SK-N-SH (cell line): ENCODE measurements around the gene SND1. TPM values are rescaled to one million over a fixed set of nuclear protein-coding genes. Genes with fewer than 3 reads are reported as not detected.

ENCODE experiments used
- CTCF ChIA-PET: fragments of 300-600, 350-600 bp; formaldehyde crosslinking; extraction: SDS; loops from one replicate; lab custom pipeline; 2021; lab: Yijun Ruan, JAX
- POLR2A ChIA-PET: fragments of 350-600 bp; sonication (Branson Sonifier 250); formaldehyde crosslinking; extraction: SDS; loops from one replicate; lab custom pipeline; 2020; ENCODE audit warnings: antibody characterized with exemption, inconsistent platforms; lab: Yijun Ruan, JAX
- DNase-seq: peaks from one replicate; pipeline ENCODE4 v3.0.0; 2012
- H2AFZ ChIP-seq: fragments of 200-600 bp; sonication (generic); 2 replicates; pipeline ENCODE4 v1.8.1; 2016; ENCODE audit warnings: antibody characterized with exemption, mild to moderate bottlenecking, low read depth
- H3F3A ChIP-seq: fragments of 200-600 bp; sonication (generic); replicated peaks from 2 replicates; pipeline ENCODE3; 2016; ENCODE audit warnings: antibody characterized with exemption, mild to moderate bottlenecking; ENCODE audit not compliant: insufficient read depth
- H3K27ac ChIP-seq, 2 experiments: fragments of 200-500 bp in 1 of 2; fragments of 200-600 bp in 1 of 2; sonication (Bioruptor generic) in 1 of 2; sonication (generic), shearing (Covaris generic) in 1 of 2; 2 replicates each; pipeline versions ENCODE4 v1.5.1 to v1.6.1; 2014 to 2016; ENCODE audit warnings: low read depth in 2 of 2, inconsistent platforms in 1 of 2, low read length in 1 of 2, mild to moderate bottlenecking in 1 of 2, mixed read lengths in 1 of 2
- H3K27me3 ChIP-seq: fragments of 200-600 bp; sonication (generic), shearing (Covaris generic); 2 replicates; pipeline ENCODE4 v1.6.1; 2016; ENCODE audit warnings: mixed run types; ENCODE audit not compliant: insufficient read depth
- H3K36me3 ChIP-seq, 2 experiments: fragments of 200-500 bp in 1 of 2; fragments of 200-600 bp in 1 of 2; sonication (Bioruptor generic) in 1 of 2; sonication (generic) in 1 of 2; replicated peaks in 1 of 2; 2 replicates each; pipeline versions ENCODE3 to v1.5.1; 2014 to 2016; ENCODE audit warnings: low read length in 1 of 2, mild to moderate bottlenecking in 1 of 2; ENCODE audit not compliant: insufficient read depth in 2 of 2, control insufficient read depth in 1 of 2
- H3K4me1 ChIP-seq, 2 experiments: fragments of 200-500 bp in 1 of 2; fragments of 200-600 bp in 1 of 2; sonication (Bioruptor generic) in 1 of 2; sonication (generic), shearing (Covaris generic) in 1 of 2; 2 replicates each; pipeline versions ENCODE4 v1.5.1 to v1.6.1; 2014 to 2016; ENCODE audit warnings: low read depth in 1 of 2, low read length in 1 of 2, mixed run types in 1 of 2; ENCODE audit not compliant: insufficient read depth in 2 of 2, control insufficient read depth in 1 of 2
- H3K4me2 ChIP-seq: fragments of 200-600 bp; sonication (generic), shearing (Covaris generic); 2 replicates; pipeline ENCODE4 v1.6.1; 2017; ENCODE audit warnings: mixed run types
- H3K4me3 ChIP-seq, 2 experiments: fragments of 200-500 bp in 1 of 2; fragments of 200-600 bp in 1 of 2; sonication (Bioruptor generic) in 1 of 2; sonication (generic), shearing (Covaris generic) in 1 of 2; 2 replicates each; pipeline versions ENCODE4 v1.5.1 to v1.8.1; 2014 to 2016; ENCODE audit warnings: low read depth in 2 of 2, inconsistent platforms in 1 of 2, low read length in 1 of 2, mild to moderate bottlenecking in 1 of 2, mixed read lengths in 1 of 2, moderate library complexity in 1 of 2
- H3K79me2 ChIP-seq: fragments of 200-600 bp; sonication (generic); 2 replicates; pipeline ENCODE4 v1.8.1; 2017; ENCODE audit warnings: mild to moderate bottlenecking; ENCODE audit not compliant: insufficient read depth
- H3K9ac ChIP-seq: fragments of 200-600 bp; sonication (generic); 2 replicates; pipeline ENCODE4 v1.6.1; 2017; ENCODE audit warnings: mixed run types
- H3K9me2 ChIP-seq: fragments of 200-600 bp; sonication (generic); 2 replicates; pipeline ENCODE4 v1.6.1; 2017; ENCODE audit warnings: mixed run types
- H3K9me3 ChIP-seq: fragments of 200-600 bp; sonication (generic); 2 replicates; pipeline ENCODE4 v1.6.1; 2017; ENCODE audit warnings: mixed run types, mild to moderate bottlenecking, moderate library complexity
- H4K20me1 ChIP-seq: fragments of 200-600 bp; sonication (generic); 2 replicates; pipeline ENCODE4 v1.6.1; 2017; ENCODE audit warnings: mild to moderate bottlenecking, mixed run types; ENCODE audit not compliant: insufficient read depth
- ELF1 ChIP-seq: IDR thresholded peaks from 2 replicates; pipeline ENCODE4 v1.4.0; 2012
- EZH2phosphoT487 ChIP-seq: fragments of 200-600 bp; sonication (generic); IDR thresholded peaks from 2 replicates; pipeline ENCODE4 v1.6.1; 2017; ENCODE audit warnings: low read depth, mixed run types, mild to moderate bottlenecking, antibody characterized with exemption, moderate library complexity, borderline replicate concordance
- FOSL2 ChIP-seq: IDR thresholded peaks from 2 replicates; pipeline ENCODE4 v1.4.0; 2012; ENCODE audit warnings: low read depth, mild to moderate bottlenecking, moderate library complexity, borderline replicate concordance
- FOXJ3 ChIP-seq: sonication (generic); formaldehyde crosslinking; IDR thresholded peaks from 2 replicates; pipeline ENCODE4 v1.5.1; 2020; ENCODE audit warnings: mild to moderate bottlenecking, missing genetic modification reagents
- NFIC ChIP-seq: IDR thresholded peaks from 2 replicates; pipeline ENCODE4 v1.4.0; 2012; ENCODE audit warnings: borderline replicate concordance
- NRF1 ChIP-seq: IDR thresholded peaks from 2 replicates; pipeline ENCODE4 v1.6.1; 2012; ENCODE audit warnings: low read depth, mild to moderate bottlenecking, low read length
- PBX3 ChIP-seq: IDR thresholded peaks from 2 replicates; pipeline ENCODE4; 2012
- RCOR1 ChIP-seq: fragments of 150-350 bp; IDR thresholded peaks from 2 replicates; pipeline ENCODE4 v1.6.1; 2017; ENCODE audit warnings: antibody characterized with exemption, low read length
- REST ChIP-seq: IDR thresholded peaks from 2 replicates; pipeline ENCODE4 v1.6.1; 2012; ENCODE audit warnings: mild to moderate bottlenecking, low read depth, low read length, moderate library complexity
- SIN3A ChIP-seq: IDR thresholded peaks from 2 replicates; pipeline ENCODE4 v1.6.1; 2012; ENCODE audit warnings: low read depth, mild to moderate bottlenecking, low read length, moderate library complexity, borderline replicate concordance
- SMC3 ChIP-seq: IDR thresholded peaks from 2 replicates; pipeline ENCODE4 v1.6.1; 2012; ENCODE audit warnings: low read depth, low read length, improper control_type of control experiment
- TAF1 ChIP-seq: IDR thresholded peaks from 2 replicates; pipeline ENCODE4 v1.6.1; 2012; ENCODE audit warnings: low read depth, mild to moderate bottlenecking, low read length, moderate library complexity, borderline replicate concordance
- TCF12 ChIP-seq: IDR thresholded peaks from 2 replicates; pipeline ENCODE4 v1.4.0; 2012
- WGBS: methylation state at CpG from one replicate; pipeline ENCODE4 v1.1.6; 2017; ENCODE audit warnings: low lambda C conversion rate; 5-methylcytosine and 5-hydroxymethylcytosine counted together
- polyA plus RNA-seq, 3 experiments: library from polyadenylated mRNA; depleted of rRNA; stranded (reverse); fragments of >200 nt; gene quantifications; 2 replicates each; pipeline ENCODE4 v1.2.3, GENCODE V29; 2012

The SND1 gene
- polyA plus RNA-seq, 1 of the 3 experiments (the other 2 are of a cell fraction), result 165 TPM

GRCh38 chr7:128092221-128092620, 440.2 kb downstream of the SND1 start:
- ChIA-PET POLR2A (no interaction called here), CTCF (interaction anchor here (0.6 to 4.4 kb wide), 11 partner anchors 9 to 384 kb away, joined by 3 to 20 read pairs (median 5); no protein-coding TSS in a partner anchor)
- Histone ChIP-seq H3K79me2 (no peaks in the 10 kb centered on the region), H4K20me1 (no peaks in the 10 kb centered on the region), H3K27me3 (no peaks in the 10 kb centered on the region), H3K4me2 (no peak overlapping the region), H3K27ac (no peak overlapping the region), H3K4me1 (peaks cover 0 to 28% of the 10 kb centered on the region in 2 experiments; a peak in 2 of 4 replicates), H3K4me3 (no peak overlapping the region), H3K9me3 (no peaks in the 10 kb centered on the region), H3F3A (no peaks in the 10 kb centered on the region), H3K9me2 (no peaks in the 10 kb centered on the region), H2AFZ (no peak overlapping the region), H3K9ac (no peak overlapping the region), H3K36me3 (peaks cover 35 to 65% of the 10 kb centered on the region in 2 experiments)
- TF ChIP-seq FOXJ3 (CRISPR knock-in tag) (no peak), ELF1 (no peak), PBX3 (no peak), REST (no peak), FOSL2 (no peak), EZH2phosphoT487 (no peak), TCF12 (no peak), TAF1 (no peak), NFIC (no peak), SIN3A (no peak), SMC3 (no peak), RCOR1 (no peak), NRF1 (no peak)
- DNase-seq, result no peak
- WGBS, result 98% methylated on average over 5 of the region's 5 CpGs
